ENCODE data around the gene CYTL1.

The CYTL1 gene

GRCh38 chr4:4971796-4972195 lies 47.5 kb downstream of the CYTL1 start:
- DNase-seq (ENCODE audit: low spot score) (no peak), FAIRE-seq (no peak)

GRCh38 chr4:4969298-4969697 lies 50.0 kb downstream of the CYTL1 start:
- DNase-seq (ENCODE audit: low spot score) (no peak), FAIRE-seq (no peak)

- FAIRE-seq: no peak
- no peak for DNase-seq (ENCODE audit: low spot score)
Measured at GRCh38 chr4:4968161-4968725, 51.0 kb downstream of the CYTL1 start.
